GM19193 (cell line): ENCODE data around the gene PLEKHG3.

ENCODE experiments used
- POLR2A ChIP-seq: IDR thresholded peaks from 4 replicates; pipeline ENCODE4 v1.6.1; 2011; ENCODE audit not compliant: insufficient read depth, insufficient read length; ENCODE audit errors: extremely low read depth

The PLEKHG3 gene

DNA sequence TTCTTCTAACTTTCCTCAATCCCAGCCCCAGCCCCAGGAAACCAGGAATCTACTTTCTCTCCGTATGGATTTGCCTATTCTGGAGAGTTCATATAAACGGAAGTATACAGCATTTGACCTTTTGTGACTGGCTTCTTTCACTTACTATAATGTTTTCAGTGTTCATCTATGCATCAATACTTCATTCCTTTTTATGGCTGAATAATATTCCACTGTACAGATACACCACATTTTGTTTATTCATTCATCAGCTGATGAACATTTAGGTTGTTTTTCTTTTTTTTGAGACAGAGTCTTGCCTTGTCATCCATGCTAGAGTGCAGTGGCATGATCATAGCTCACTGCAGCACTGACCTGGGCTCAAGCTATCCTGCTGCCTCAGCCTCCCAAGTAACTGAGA lies 3.9 kb upstream of the PLEKHG3 start:
- no peak for TF ChIP-seq POLR2A

DNA sequence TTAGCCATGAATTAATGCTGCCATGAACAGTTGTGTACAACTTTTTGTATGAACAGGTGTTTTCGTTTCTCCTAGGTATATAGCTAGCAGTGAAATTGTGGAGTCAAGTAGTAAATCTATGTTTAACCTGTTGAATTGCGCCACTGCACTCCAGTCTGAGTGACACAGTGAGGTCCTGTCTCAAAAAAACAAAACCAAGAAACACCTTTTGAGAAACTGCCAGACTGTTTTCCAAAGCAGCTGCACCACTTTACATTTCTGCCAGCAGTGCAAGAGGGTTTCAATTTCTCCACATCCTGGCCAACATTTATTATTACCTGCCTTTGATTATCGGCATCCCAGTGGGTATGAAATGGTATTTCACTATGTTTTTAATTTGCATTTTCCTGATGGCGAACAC lies 3.3 kb upstream of the PLEKHG3 start:
- TF ChIP-seq POLR2A, result no peak

DNA sequence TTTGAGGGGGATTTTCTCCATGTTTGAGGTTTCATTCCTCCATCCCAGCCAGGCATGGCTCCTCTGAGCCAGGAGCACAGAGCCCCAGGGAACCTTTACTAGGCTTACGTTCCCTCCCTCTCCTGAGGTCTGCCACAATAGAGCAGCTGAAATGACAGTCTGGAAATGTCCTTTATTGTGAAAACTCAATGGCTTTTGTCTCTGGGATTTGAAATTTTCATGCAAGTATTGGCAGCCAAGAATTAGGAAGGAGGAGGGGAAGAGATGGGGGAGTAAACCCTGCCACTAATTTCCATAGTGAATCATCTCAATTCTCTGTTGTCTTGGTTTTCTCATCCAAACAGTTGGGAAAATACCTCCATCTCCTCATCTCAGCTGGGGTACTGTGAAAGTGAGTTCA lies 2.6 kb upstream of the PLEKHG3 start:
- no peak for TF ChIP-seq POLR2A

GRCh38 chr14:64702493-64703394 lies 1.5 kb upstream of the PLEKHG3 start:
- TF ChIP-seq POLR2A, result no peak

GRCh38 chr14:64703395-64704142 lies 655 bp upstream of the PLEKHG3 start:
- no peak for TF ChIP-seq POLR2A

- TF ChIP-seq POLR2A, result no peak
Measured at GRCh38 chr14:64704743-64705380, 638 bp downstream of the PLEKHG3 start.

DNA sequence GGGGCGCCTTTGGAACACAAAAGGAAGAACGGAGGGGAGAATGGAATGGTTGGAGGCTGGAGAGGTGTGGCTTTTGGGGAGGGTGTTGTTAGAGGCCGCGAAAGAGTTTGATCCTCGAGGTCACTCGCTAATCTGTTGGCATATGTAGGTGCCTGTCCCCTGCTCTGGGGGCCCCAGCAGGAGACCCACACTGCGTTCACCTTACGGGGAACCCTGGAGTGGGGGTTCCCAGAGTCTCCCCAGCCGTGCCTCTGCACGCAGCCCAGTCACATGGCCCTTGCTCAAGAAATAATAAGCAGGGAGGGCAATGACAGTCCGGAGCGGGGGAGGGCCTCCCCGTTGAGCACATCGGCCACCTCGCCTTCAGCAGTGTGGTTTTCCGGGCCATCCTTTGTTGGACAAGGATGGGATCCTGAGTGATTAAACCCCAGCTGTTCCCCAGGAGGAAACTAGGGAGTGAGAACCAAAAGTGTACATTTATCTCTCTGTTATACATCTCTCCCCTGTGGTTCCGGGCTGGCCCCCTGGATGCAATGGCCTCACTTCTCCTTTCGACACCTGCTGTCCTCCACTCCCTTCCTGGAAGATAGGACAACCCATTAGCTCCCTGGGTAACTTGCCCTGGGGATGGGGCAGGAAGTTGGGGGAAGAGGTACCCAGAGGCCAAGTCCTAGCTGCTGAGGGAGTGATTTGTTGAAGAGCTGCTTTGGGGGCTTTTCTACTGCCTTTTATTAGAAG lies 1.3 kb downstream of the PLEKHG3 start:
- TF ChIP-seq POLR2A, result no peak

GRCh38 chr14:64706119-64706592 lies 1.9 kb downstream of the PLEKHG3 start:
- TF ChIP-seq POLR2A, result no peak

GRCh38 chr14:64706593-64707193 lies 2.5 kb downstream of the PLEKHG3 start:
- no peak for TF ChIP-seq POLR2A

GRCh38 chr14:64707661-64708060 lies 3.4 kb downstream of the PLEKHG3 start:
- TF ChIP-seq POLR2A, result no peak

DNA sequence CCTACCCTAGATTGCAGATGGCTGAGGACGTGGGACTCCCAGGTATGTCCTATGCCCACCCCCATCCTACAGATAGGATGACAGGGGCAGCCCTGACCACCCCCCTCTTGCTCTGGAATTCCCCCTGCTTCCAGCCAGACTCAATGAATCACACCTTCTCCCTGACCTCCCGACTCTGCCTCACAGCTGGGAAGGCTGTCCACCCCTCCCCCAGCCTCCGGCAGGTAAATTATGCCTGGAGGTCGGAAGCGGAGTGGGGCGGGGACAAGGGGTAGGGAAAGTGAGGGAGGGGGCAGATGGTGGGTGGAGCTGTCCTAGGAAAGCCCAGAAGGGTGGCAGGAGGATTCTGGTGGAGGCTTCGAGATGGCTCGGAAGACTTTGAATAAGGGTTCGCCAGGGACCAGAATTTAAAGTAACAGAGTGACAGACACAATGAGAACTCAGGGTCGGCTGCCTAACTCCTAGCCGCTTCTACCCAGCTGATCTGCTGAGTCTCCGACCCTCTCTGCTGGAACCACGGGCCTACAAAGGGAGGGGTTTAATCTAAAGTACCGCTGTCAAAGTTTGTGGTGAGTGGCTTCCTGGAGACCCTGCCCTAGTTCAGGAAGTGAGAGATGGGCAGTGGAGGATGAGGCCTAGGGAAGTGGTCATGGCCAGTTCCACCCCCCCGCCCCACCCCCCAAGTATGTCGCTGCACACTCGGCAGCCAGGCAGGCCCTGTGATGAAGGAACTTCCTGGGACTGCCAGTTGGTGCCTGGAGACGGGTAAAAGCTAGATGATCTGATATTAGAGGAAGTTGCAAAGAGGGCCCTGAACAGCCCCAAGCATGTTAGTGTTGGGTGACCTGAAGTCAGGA lies 4.2 kb downstream of the PLEKHG3 start:
- TF ChIP-seq POLR2A, result no peak

DNA sequence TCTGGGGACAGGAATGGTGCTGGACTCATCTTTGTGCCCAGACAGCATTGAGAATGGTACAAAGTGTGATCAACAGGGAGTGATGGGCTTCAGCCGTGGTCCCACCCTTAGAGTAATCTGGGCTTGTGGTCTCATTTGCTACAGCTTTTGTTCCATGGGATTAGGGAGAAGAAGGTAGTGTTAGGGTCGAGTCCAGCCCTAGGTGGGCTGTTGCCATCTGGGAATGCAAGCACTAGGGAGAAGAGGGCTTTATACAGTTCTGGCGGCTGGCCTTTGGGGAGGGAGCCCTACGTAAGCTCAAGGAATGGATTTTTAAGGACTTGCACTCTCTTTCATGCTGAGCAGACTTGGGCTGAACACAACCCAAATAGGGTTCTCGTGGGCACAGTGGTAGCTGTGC lies 4.9 kb downstream of the PLEKHG3 start:
- TF ChIP-seq POLR2A, result no peak

GRCh38 chr14:64711039-64711438 lies 6.8 kb downstream of the PLEKHG3 start:
- TF ChIP-seq POLR2A, result no peak

DNA sequence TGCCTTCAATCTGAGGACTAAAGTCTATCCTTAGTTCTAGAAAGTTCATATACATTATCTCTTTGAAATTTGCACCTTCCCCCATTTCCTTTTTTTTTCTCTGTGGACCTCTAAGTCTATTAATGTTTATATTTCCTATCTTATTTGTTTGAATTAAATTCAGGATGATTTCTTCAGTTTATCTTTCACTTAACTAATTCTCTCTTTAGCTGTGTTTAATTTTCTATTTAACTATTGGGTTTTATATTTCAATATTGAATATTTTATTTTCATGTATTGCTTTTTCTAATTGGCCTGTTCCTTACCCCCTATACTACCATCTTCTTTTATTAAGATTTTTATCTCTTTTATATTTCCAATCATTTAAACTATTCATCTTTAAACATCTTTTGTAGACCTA lies 9.5 kb downstream of the PLEKHG3 start:
- no peak for TF ChIP-seq POLR2A

DNA sequence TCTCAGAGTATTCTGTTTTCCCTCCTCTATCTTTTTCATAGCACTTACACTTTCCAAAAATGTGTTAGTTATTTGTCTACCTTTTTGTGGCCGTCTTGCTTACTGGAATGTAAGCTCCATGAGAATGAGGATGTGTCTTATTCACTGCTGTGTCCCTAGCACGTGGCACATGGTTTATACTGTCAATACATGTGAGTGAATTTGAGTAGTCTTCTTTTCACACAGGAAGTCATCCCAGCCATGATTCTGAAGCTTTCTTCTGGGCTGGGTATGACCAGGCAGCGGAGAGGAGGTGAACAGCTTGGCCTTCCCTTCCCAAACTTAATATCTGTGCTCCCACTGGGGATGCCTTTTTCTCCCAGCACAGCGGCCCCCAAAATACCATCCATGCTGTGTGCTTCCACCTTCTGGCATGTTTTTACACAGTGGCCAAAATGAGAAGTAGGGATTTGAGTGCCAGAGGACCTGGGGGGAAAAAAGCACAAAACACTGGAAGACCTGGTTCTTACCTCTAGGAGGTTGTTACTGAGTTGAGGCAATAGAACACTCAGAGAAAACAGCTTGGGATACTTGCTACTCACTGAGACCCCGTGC lies 10.3 kb downstream of the PLEKHG3 start:
- no peak for TF ChIP-seq POLR2A
